GM12875 (cell line): ENCODE data around the gene ARHGAP28.

ENCODE experiments used
- H3K4me3 ChIP-seq: one replicate; pipeline ENCODE4 v1.5.1; 2011; ENCODE audit warnings: low read depth, low read length, control low read depth
- TF ChIP-seq, protein P1 (sequence below): IDR thresholded peaks from 2 replicates; pipeline ENCODE4 v1.5.1; 2011; ENCODE audit warnings: low read depth, mild to moderate bottlenecking, control low read depth, inconsistent platforms, low read length, moderate library complexity, borderline replicate concordance; ENCODE audit not compliant: insufficient read depth

The ARHGAP28 gene

DNA sequence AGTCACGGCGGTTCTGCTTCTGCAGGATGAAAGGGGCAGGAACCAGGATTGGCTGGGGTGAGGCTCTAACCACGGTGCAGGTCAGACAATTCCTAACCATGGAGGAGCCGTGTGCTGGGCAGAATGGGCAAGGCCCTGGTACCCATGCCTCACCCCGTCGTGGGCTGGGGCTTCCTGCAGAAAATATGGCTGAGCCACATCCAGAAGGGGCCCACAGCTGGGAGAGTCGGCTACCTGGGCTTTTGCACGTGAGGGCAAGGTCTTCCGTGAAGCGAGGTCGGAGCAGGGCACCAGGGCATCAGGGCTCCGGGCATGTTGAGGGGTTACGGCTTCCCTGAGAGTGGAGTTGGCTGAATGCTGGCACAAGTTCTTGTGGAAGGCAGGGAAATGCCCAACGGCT lies 147.8 kb downstream of the ARHGAP28 start:
- TF ChIP-seq, protein P1, sequence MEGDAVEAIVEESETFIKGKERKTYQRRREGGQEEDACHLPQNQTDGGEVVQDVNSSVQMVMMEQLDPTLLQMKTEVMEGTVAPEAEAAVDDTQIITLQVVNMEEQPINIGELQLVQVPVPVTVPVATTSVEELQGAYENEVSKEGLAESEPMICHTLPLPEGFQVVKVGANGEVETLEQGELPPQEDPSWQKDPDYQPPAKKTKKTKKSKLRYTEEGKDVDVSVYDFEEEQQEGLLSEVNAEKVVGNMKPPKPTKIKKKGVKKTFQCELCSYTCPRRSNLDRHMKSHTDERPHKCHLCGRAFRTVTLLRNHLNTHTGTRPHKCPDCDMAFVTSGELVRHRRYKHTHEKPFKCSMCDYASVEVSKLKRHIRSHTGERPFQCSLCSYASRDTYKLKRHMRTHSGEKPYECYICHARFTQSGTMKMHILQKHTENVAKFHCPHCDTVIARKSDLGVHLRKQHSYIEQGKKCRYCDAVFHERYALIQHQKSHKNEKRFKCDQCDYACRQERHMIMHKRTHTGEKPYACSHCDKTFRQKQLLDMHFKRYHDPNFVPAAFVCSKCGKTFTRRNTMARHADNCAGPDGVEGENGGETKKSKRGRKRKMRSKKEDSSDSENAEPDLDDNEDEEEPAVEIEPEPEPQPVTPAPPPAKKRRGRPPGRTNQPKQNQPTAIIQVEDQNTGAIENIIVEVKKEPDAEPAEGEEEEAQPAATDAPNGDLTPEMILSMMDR, result no peak
- no peak overlapping the region for H3K4me3 ChIP-seq

DNA sequence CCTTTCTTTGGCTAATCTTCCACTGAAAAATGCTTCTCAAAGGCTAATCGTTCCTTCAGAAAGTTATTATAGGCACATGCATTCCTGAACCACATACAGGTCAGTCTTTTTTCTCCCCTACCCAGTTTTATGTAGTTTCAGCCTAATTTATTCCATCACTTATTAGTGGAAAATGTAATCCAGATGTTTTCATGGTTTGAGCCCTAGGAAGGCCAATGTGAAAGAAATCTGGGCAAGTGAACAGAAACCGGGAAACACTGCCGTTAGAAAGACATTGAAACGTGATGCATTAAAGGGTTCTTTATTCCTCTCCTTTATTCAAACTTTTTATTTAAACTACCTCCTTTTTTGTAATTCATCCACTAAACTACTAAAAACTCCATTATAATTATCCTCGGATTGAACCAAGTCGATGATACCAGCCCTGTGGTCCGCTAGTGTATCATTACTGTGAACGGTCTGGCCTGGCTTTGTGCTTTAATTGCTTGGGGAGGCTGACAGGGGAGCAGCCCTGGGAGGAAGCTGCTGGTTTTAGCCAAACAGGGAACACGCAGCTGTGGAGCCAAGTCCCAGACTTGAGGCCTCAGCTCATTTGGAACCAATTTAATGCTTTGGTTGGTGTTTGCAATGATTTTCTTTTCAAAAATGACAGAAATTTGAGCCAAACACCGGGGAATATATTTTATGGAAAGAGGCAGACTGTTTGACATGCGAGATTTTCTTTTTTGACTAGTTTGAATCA lies 149.2 kb downstream of the ARHGAP28 start:
- H3K4me3 ChIP-seq, result no peak overlapping the region

DNA sequence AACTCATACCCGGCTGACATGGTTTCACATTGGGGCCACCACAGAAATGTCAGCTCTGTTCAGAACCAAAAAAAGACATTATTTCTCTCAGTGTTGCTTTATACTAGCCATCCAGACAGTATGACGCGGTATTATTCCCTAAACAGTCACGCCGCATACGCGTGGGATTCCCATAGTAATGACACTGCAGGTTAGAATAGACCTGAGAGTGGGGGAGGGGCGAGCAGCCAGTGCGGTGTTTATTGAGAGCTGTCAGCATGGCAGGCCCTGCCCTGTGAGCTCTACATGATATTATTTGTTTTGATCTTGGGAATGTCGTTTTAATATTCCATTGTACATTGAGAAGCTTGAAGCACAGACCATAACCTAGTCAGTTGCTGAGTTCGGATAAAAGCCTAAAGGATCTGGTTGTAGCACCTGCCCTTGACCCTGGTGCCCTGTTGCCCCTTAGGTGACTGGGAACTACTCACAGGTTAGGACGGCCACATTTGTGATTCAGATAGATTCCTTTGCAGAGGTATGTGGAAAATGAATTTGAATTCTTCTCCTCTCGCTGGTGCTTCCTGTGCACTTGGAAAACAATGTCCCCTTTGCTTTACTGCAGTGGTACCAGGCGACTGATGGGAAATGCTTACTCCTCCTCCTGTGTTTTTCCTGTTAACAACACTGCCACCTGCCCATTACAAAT lies 150.1 kb downstream of the ARHGAP28 start:
- TF ChIP-seq, protein P1, result no peak
- H3K4me3 ChIP-seq, result no peak overlapping the region

More for the DNA sequence above, 149.2 kb downstream of the ARHGAP28 start:
- TF ChIP-seq, protein P1, result no peak

DNA sequence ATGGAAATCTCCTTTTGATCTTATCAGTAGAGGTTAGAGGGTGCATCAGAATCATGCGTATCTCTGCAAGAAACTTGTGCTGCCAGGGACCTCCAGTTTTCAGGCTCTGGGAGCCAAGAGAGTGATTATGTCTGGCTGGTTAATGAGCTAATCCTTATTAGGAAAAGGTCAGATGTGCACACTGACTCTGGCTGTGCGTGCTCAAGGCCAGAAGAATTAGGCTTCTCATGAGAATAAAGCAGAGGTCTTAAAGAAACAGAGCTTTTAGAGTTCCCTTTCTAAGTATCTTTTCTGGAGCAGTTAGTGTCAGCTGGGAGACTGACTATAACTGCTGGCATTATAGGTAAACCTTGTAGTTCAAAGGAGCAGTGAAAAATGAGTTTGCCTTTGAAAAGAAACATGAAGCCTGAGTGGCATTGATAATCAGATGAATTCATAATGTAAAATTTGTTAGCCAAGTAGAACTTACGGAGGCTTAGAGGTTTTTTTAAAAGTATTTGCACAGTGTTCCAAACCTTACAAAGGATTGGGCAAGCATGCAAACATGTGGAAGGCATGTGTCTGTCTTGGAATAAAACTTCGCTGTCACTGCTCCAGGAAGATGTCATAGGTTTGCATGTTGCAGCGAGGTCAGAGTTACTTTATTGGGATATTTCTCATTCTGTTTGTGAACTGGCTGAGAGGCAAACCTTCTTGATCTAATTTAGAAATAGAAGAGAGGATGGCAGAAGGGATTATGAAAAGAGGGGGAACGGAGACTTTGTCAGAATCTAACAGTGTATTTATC lies 151.7 kb downstream of the ARHGAP28 start:
- no peak overlapping the region for H3K4me3 ChIP-seq
- TF ChIP-seq, protein P1, result no peak

DNA sequence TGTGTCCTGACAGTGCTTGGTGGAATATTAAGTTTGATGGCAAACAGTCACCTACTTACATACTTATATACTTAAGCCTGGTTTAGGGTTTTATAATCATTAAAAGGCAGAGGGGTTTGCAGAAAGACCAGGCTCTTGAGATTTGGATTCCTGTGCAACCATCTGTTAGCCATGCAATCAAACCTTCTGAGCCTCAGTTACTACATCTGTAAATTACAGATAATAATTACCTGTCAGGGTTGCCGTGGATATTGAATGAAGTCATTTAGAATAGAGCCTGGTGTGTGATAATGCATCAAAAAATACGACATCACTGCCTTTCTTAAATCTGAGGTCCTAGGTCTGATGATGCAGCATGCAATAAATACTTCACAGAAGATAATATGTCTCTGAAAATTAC lies 152.9 kb downstream of the ARHGAP28 start:
- TF ChIP-seq, protein P1, result no peak
- no peak overlapping the region for H3K4me3 ChIP-seq

DNA sequence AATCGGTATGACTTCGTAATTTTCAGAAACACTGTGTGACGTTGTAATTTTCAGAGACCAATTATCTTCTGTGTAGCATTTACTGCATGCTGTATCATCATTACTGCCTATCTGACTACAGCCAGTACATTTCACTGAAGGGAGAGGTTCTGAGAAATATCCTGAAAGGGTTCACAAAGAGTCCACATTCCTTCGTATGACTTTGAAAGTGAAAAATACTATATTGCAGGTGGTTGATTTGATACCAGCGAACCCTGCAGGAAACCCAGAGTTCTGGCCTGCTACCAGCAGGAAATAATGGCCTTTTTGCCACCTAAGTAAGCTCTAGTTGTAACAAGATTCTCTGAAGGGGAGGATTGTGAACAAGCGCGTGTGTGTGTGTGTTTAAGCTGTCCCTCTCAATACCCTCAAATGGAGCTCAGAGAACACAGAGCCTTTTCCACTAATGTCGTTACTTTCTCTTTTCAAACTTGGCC lies 155.5 kb downstream of the ARHGAP28 start:
- TF ChIP-seq, protein P1, result no peak
- no peak overlapping the region for H3K4me3 ChIP-seq
